NCI-H2227 treated with DMSO at 0.1 percent for 48 hours (cell line): ENCODE results near the gene FCRL2.

Experiments
- DNase-seq: peaks from one replicate; lab custom pipeline; 2025; lab: John Stamatoyannopoulos, UW

The FCRL2 gene

GRCh38 chr1:157776971-157777391 lies at the start of gene FCRL2:
Gene FCRL2 (minus strand): TSS chr1:157777132. CDS start chr1:157777073, 59 bp downstream.
- no peak for DNase-seq

- no peak for DNase-seq
Observed at GRCh38 chr1:157820299-157820698, 43.4 kb upstream of the FCRL2 start.

- DNase-seq: no peak
Observed at GRCh38 chr1:157819896-157820295, 43.0 kb upstream of the FCRL2 start, which contains the start of gene FCRL1. Gene FCRL1 (minus strand): TSS chr1:157820120. CDS start chr1:157820037, 83 bp downstream.

- DNase-seq: no peak
Observed at GRCh38 chr1:157819215-157819614, 42.3 kb upstream of the FCRL2 start.

- DNase-seq: no peak
Observed at GRCh38 chr1:157813269-157813668, 36.3 kb upstream of the FCRL2 start.

GRCh38 chr1:157806431-157807149 lies 29.7 kb upstream of the FCRL2 start:
- no peak for DNase-seq

GRCh38 chr1:157803851-157804250 lies 26.9 kb upstream of the FCRL2 start:
- no peak for DNase-seq

- DNase-seq: no peak
Observed at GRCh38 chr1:157799996-157800395, 23.1 kb upstream of the FCRL2 start.

GRCh38 chr1:157798211-157798610 lies 21.3 kb upstream of the FCRL2 start:
- no peak for DNase-seq

- DNase-seq: no peak
Observed at GRCh38 chr1:157785248-157785647, 8.3 kb upstream of the FCRL2 start.

GRCh38 chr1:157784801-157785200 lies 7.9 kb upstream of the FCRL2 start:
- DNase-seq: no peak

GRCh38 chr1:157782931-157783330 lies 6.0 kb upstream of the FCRL2 start:
- no peak for DNase-seq

GRCh38 chr1:157781048-157781447 lies 4.1 kb upstream of the FCRL2 start:
- DNase-seq: no peak

- DNase-seq: no peak
Observed at GRCh38 chr1:157775101-157775870, 1.6 kb downstream of the FCRL2 start.

- DNase-seq: no peak
Observed at GRCh38 chr1:157774412-157774811, 2.5 kb downstream of the FCRL2 start.

GRCh38 chr1:157773493-157774350 lies 3.2 kb downstream of the FCRL2 start:
- DNase-seq: no peak

GRCh38 chr1:157771661-157772425 lies 5.1 kb downstream of the FCRL2 start:
- DNase-seq: no peak

- DNase-seq: no peak
Observed at GRCh38 chr1:157770442-157771043, 6.4 kb downstream of the FCRL2 start.

- DNase-seq: no peak
Observed at GRCh38 chr1:157766792-157767191, 10.1 kb downstream of the FCRL2 start.

GRCh38 chr1:157758018-157758417 lies 18.9 kb downstream of the FCRL2 start:
- DNase-seq: no peak

GRCh38 chr1:157753611-157754010 lies 23.3 kb downstream of the FCRL2 start:
- no peak for DNase-seq
